GM19395 (cell line): ENCODE results near the gene AMBRA1.
"Not testable (repeated sequence)": the region's sequence is repeated elsewhere in the genome, so short reads cannot be mapped to it uniquely, and the experiment has no call there.

Source experiments
- ATAC-seq: cut with Tn5 transposase; IDR thresholded peaks from one replicate; pipeline ENCODE4 v1.9.1; 2021; ENCODE audit warnings: mild to moderate bottlenecking, moderate library complexity; ENCODE audit not compliant: unreplicated experiment

Gene AMBRA1

GRCh38 chr11:46615756-46616155, 21.9 kb upstream of the AMBRA1 start:
- ATAC-seq, result no peak

DNA sequence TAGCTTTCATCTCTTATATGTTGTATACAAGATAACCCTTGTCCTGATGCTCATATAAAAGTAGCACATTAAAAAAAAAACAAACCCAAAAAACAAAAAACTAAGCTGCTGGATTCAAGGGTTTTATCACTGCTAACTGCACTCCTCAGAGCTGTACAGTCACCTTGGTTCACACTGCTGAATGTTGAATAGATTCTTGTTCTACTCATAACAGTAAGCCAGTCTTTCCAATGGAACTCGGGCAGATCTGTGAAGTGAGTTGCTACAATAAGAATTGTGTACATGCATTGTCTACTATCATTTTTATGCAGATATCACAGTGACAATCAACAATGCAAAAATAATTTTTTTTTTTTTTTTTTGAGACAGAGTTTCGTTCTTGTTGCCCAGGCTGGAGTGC, 18.5 kb upstream of the AMBRA1 start:
- no peak for ATAC-seq

- ATAC-seq, result no peak
Measured at GRCh38 chr11:46611526-46612304, 17.9 kb upstream of the AMBRA1 start.

GRCh38 chr11:46609386-46609785, 15.6 kb upstream of the AMBRA1 start:
- ATAC-seq, result no peak

- ATAC-seq, result no peak
Measured at GRCh38 chr11:46607516-46607915, 13.7 kb upstream of the AMBRA1 start.

GRCh38 chr11:46604796-46605195, 11.0 kb upstream of the AMBRA1 start:
- no peak for ATAC-seq

DNA sequence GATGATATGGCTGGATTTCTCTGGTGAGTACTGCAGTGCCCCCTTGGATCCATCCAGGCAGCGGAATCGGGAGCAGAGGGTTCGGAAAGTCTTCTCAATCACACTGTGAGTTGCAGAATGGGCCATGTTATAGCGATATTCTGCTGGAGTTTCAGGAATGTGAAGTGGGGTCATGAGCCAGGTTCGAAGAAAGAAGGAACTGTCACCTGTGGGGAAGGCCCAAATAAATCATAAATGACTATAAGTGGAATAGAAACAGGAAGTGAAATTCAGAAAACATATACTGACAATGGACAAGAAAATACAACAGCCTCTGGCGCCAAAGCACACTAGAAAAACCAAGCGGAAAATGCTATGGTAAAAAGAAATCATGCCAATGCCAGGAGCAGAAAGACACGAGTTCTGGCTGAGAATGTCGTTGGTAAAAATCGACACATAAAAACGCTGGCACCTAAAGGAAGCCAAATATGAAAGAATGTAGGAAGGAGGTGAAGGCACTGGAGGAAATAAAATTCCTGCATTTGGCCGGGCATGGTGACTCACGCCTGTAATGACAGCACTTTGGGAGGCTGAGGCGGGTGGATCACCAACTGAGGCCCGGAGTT, 10.0 kb upstream of the AMBRA1 start:
- ATAC-seq, result no peak

DNA sequence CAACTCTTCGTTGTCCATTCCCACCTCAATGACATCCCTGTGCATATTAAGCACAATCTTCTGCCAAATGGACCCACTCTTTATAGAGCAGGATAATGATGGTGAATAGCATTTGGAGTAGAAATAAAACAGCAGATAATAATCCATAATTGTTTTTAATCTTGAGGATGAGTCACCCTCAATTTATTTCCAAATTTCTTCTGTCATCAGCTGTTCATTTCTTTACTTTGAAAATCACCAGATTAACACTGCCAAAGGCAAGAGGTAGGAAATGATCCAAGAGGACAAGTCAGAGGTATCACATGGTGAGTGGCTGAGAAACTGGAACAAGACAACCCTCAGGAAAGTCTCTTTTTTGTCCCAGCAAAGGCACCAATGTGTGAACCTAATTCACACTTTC, 7.3 kb upstream of the AMBRA1 start:
- ATAC-seq, result no peak

DNA sequence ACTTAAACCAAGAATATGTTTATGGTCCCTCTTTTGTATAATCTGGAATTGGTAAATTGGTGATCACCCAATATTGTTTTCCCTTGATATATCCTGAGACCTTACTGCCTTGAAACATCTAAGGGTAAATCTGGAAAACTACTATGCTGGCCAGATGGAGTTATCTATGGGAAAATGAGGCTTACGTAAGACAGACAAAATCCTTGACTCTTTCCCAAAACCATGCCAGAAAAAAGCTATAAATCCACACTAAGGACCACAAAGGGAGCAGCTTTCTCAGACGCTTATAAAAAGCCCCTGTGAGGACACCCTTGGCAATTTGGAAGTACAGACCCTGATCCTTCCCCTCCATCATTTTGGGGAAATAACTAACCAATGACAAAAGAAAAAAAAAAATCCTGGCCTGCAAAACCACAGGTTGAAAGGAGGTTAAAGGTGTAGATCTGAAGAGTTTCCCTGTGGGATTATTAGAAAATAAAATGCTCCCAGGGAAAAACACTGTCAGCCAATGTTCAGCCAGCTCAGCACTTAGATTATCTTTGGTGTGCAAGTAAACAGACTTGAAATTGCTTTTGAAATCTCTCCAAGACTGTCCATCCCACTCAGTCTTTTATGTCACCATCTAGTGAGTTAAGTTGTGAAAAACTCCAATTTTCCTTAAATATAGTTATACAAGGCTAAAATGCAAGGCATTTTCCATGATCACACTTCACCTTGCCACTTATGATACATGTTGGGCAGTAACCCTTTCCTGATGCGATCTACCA, 6.6 kb upstream of the AMBRA1 start:
- ATAC-seq, result no peak

DNA sequence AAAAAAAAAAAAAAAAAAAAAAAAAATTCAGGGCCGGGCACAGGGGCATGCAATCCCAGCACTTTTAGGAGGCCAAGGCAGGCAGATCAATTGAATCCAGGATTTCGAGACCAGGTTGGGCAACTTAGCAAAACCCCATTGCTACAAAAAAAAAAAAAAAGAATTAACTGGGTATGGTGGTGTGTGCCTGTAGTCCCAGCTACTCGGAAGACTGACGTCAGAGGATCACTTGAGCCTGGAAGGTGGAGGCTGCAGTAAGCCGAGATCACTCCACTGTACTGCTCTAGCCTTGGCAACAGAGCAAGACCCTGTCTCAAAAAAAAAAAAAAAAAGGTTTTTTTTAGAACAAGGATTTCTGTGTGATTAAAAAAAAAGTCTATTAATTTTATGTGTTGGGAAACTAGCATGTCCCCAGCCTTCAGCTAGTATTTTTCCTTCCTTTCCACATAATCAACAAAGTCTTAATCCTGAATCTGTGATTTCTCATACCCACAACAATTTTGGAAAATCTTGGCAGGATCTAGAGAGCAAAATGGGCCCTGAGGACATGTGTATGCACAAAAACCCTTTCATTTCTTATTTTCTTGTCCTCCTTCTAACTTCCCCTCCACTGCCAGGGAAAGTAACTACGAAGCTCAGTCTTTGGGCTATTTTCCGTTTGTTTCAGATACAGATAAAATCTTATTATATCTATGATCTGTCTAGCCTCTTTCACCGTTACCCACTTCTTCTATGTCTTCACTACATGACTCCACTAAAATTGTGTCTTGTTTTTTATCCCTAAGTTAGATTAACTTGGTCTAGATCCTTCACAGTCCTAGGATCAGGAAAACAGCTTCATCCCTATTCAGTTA, 5.7 kb upstream of the AMBRA1 start:
- ATAC-seq, result no peak

- ATAC-seq, result no peak
Measured at GRCh38 chr11:46597609-46598219, 3.9 kb upstream of the AMBRA1 start.

DNA sequence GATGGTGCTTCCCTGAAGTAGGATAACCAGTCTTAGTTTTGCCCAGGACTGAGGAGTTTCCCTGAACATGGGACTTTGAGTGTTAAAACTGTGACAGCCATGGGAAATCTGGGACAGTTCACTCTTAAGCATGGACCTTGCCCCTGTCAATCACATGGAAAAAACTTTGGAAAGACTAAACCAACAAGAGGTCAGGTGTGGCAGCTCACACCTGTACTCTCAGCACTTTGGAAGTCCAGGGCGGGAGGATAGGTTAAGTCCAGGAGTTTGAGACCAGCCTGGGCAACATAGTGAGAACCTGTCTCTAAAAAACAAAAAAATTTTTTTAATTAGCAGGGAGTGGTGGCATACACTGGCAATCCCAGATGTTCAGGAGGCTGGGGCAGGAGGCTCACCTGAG, 3.3 kb upstream of the AMBRA1 start:
- ATAC-seq, result no peak

- ATAC-seq, result no peak
Measured at GRCh38 chr11:46594785-46595184, 962 bp upstream of the AMBRA1 start.

DNA sequence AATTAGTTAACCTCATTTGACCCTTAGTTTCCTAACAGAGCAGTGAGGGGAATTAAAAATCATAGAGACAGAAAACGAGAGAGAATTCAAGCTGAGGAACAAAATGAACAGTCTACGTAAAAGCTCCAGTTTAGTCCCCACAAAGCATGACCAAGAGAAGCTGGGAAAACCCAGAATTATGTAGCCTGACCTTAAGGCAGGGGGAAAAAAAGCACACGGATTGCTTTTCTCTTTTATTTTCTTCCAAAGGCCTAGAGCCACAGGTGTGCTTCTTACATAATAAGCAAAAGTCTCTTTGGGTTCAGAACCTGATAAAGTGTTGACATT, 514 bp upstream of the AMBRA1 start:
- no peak for ATAC-seq

GRCh38 chr11:46590740-46591605, 2.9 kb downstream of the AMBRA1 start:
- no peak for ATAC-seq

DNA sequence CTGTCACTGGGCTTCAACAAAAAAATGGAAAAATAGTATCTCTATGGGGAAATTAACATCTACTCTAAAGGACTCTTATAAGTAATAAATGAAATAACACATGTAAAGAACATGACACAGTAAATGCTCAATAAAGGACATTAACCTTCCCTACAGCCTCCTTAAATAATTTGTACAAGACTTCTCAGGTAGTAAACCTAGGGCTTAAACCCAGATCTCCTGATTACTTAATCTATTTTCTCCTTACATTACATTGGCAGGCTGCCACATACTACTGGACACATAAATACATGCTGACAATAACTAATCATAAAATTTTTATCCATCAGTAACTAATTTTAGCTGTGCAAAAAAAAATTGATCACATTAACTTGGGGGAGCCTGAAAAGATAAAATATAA, 4.9 kb downstream of the AMBRA1 start:
- ATAC-seq, result no peak

- no peak for ATAC-seq
Measured at GRCh38 chr11:46588131-46588530, 5.7 kb downstream of the AMBRA1 start.

DNA sequence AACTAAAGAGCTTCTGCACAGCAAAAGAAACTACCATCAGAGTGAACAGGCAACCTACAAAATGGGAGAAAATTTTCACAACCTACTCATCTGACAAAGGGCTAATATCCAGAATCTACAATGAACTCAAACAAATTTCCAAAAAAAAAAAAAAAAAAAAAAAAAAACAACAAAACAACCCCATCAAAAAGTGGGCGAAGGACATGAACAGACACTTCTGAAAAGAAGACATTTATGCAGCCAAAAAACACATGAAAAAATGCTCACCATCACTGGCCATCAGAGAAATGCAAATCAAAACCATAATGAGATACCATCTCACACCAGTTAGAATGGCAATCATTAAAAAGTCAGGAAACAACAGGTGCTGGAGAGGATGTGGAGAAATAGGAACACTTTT, 10.3 kb downstream of the AMBRA1 start:
- ATAC-seq, result not testable (repeated sequence)

DNA sequence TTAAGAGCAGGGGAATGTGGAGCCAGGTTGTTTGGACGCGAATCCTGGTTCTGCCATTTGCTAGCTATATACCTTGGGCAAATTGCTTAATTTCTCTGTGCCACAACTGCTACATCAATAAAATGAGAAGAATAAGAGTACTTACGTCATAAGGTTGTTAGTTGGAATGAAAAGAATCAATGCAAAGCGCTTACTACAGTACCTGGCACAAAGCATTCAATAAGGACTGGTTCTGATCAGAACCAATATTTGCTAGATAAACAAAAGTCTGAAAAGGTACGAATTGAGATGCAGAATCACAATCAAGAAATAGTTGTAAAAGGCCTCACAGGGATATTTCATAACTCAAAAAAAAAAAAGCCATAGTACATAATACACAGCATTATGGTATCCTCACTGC, 11.2 kb downstream of the AMBRA1 start:
- no peak for ATAC-seq

- no peak for ATAC-seq
Measured at GRCh38 chr11:46577058-46577457, 16.8 kb downstream of the AMBRA1 start.
